HG03354 (cell line): ENCODE data around the gene PRAMEF15.
"Not testable (repeated sequence)": the region's sequence is repeated elsewhere in the genome, so short reads cannot be mapped to it uniquely, and the experiment has no call there.

Source experiments
- ATAC-seq: cut with Tn5 transposase; IDR thresholded peaks from one replicate; pipeline ENCODE4 v1.9.1; 2021; ENCODE audit warnings: mild to moderate bottlenecking; ENCODE audit not compliant: unreplicated experiment, poor library complexity, severe bottlenecking

Gene PRAMEF15

GRCh38 chr1:13315281-13315680 lies at the start of gene PRAMEF15:
Gene PRAMEF15 (plus strand): TSS chr1:13315581. CDS start chr1:13318408, 2,827 bp downstream.
- not testable (repeated sequence) for ATAC-seq

- not testable (repeated sequence) for ATAC-seq
Measured at GRCh38 chr1:13277016-13277415, 38.4 kb upstream of the PRAMEF15 start.

- not testable (repeated sequence) for ATAC-seq
Measured at GRCh38 chr1:13279617-13280016, 35.8 kb upstream of the PRAMEF15 start.

- not testable (repeated sequence) for ATAC-seq
Measured at GRCh38 chr1:13285037-13285436, 30.3 kb upstream of the PRAMEF15 start, which contains the start of gene PRAMEF8. Gene PRAMEF8 (minus strand): TSS chr1:13285137. CDS start chr1:13284091, 1,046 bp downstream.

- ATAC-seq: not testable (repeated sequence)
Measured at GRCh38 chr1:13289030-13289429, 26.4 kb upstream of the PRAMEF15 start.

GRCh38 chr1:13297216-13297931 lies 18.0 kb upstream of the PRAMEF15 start:
- not testable (repeated sequence) for ATAC-seq

GRCh38 chr1:13298699-13299098 lies 16.7 kb upstream of the PRAMEF15 start:
- not testable (repeated sequence) for ATAC-seq

- not testable (repeated sequence) for ATAC-seq
Measured at GRCh38 chr1:13302197-13302596, 13.2 kb upstream of the PRAMEF15 start.

GRCh38 chr1:13303239-13303638 lies 12.1 kb upstream of the PRAMEF15 start, which contains the start of gene PRAMEF33:
Gene PRAMEF33 (plus strand): TSS chr1:13303539. CDS start chr1:13305955, 2,416 bp downstream.
- ATAC-seq: not testable (repeated sequence)

GRCh38 chr1:13342496-13342895 lies 27.1 kb downstream of the PRAMEF15 start:
- not testable (repeated sequence) for ATAC-seq

- ATAC-seq: not testable (repeated sequence)
Measured at GRCh38 chr1:13347034-13347433, 31.7 kb downstream of the PRAMEF15 start, which contains the start of gene PRAMEF14. Gene PRAMEF14 (minus strand): TSS chr1:13347134. CDS start chr1:13345314, 1,820 bp downstream.

- not testable (repeated sequence) for ATAC-seq
Measured at GRCh38 chr1:13353476-13353875, 38.1 kb downstream of the PRAMEF15 start.

- not testable (repeated sequence) for ATAC-seq
Measured at GRCh38 chr1:13354475-13354874, 39.1 kb downstream of the PRAMEF15 start.

GRCh38 chr1:13356774-13357173 lies 41.4 kb downstream of the PRAMEF15 start:
- not testable (repeated sequence) for ATAC-seq

- not testable (repeated sequence) for ATAC-seq
Measured at GRCh38 chr1:13362364-13362763, 47.0 kb downstream of the PRAMEF15 start.

GRCh38 chr1:13364928-13365327 lies 49.5 kb downstream of the PRAMEF15 start:
- not testable (repeated sequence) for ATAC-seq

GRCh38 chr1:13366536-13366935 lies 51.2 kb downstream of the PRAMEF15 start:
- ATAC-seq: not testable (repeated sequence)

GRCh38 chr1:13368544-13368943 lies 53.2 kb downstream of the PRAMEF15 start:
- ATAC-seq: not testable (repeated sequence)
